ENCODE results near the gene GPR39.

DNA sequence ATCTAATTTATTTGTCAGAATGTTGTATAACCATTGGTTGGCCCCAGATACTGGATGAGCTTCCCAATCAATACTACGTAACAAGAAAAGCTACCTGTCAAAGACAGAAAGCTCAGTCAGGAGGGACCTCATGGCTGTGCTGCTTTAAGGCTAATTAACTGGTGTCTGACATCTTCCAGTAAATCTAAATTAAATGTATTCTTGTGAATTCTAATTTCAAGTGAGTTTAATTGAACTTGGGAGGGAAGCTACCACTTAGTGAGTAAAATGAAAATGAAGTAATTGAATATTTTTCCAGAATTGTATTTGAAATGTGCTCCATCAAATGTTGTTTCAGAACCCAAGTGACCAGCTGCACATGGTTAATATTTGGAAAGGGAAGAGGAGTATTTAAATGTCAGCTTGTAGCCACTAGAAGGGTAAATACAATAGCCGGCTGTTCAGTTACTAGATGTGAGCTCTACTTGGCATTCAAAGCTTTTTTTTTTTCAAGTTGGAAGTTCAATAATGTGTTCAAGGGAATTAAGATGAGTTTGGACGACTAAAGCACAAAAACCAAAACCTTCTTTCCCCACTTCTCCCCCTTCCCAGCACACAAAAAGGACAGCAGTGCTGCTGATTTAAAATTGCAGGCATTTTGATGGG is 62.0 kb downstream of the GPR39 start:
- TF ChIP-seq CTCF (IDR thresholded peaks at IDR 0.05; ENCODE audit: low read depth, low read length, poor library complexity, severe bottlenecking): no peak
- TF ChIP-seq EZH2phosphoT487 (IDR thresholded peaks at IDR 0.05; ENCODE audit: borderline replicate concordance, low read length): no peak
